ENCODE results near the gene OSGIN1. TPM values are rescaled to one million over a fixed set of nuclear protein-coding genes. Genes with fewer than 3 reads are reported as not detected.
A peak's percentile ranks its signal among the peaks of the same experiment; 100 is the strongest.

Gene OSGIN1
- total and polyA plus RNA-seq, 8 donors: 3.6 to 15.9 (median 3.9) TPM

- Histone ChIP-seq H3K9me3 (no peaks in the 10 kb centered on the region), H3K27ac (no peak overlapping the region), H3K36me3 (peaks cover 0 to 43% (median 13%) of the 10 kb centered on the region in 3 donors), H3K27me3 (no peaks in the 10 kb centered on the region), H3K4me1 (peaks cover 0 to 4% (median 0%) of the 10 kb centered on the region in 3 donors), H3K4me3 (no peak overlapping the region)
- DNase-seq (no peak), FAIRE-seq (no peak), ATAC-seq (no peak)
- intact Hi-C loops (cut with DNase I): no loop called here
- TF ChIP-seq, protein P1, sequence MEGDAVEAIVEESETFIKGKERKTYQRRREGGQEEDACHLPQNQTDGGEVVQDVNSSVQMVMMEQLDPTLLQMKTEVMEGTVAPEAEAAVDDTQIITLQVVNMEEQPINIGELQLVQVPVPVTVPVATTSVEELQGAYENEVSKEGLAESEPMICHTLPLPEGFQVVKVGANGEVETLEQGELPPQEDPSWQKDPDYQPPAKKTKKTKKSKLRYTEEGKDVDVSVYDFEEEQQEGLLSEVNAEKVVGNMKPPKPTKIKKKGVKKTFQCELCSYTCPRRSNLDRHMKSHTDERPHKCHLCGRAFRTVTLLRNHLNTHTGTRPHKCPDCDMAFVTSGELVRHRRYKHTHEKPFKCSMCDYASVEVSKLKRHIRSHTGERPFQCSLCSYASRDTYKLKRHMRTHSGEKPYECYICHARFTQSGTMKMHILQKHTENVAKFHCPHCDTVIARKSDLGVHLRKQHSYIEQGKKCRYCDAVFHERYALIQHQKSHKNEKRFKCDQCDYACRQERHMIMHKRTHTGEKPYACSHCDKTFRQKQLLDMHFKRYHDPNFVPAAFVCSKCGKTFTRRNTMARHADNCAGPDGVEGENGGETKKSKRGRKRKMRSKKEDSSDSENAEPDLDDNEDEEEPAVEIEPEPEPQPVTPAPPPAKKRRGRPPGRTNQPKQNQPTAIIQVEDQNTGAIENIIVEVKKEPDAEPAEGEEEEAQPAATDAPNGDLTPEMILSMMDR (IDR thresholded peaks at IDR 0.05): no peak
- WGBS, 2 donors: 83 to 84% methylated on average over 15 of the region's 15 CpGs
Observed at GRCh38 chr16:83907631-83908250, 45.3 kb upstream of the OSGIN1 start.

DNA sequence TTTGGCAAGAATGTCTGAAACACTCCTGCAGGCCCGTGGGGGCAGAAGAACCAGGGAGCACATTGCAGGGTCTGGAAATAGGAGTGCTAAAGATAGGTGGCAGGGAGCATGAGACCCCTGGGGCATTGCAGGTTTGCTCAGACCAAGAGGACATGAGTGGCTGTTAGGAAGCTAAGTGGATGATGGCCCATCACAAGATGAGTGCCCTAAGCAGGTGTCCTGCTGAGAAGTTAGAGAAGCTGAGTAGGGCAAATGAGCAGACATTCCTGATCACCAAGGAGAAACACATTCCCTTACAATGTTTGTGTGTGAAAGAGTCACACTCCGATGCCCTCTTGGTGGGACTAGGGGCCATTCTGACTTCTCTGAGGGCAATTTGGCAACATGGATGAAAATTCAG is 44.2 kb upstream of the OSGIN1 start:
- TF ChIP-seq, protein P1 (IDR thresholded peaks at IDR 0.05): no peak
- ATAC-seq: no peak
- 77 to 90% methylated on average over 2 of the region's 2 CpGs for WGBS, 2 donors
- no peaks in the 10 kb centered on the region for H3K9me3 ChIP-seq
- H3K4me1 ChIP-seq: no peaks in the 10 kb centered on the region
- H3K27me3 ChIP-seq: no peaks in the 10 kb centered on the region
- H3K4me3 ChIP-seq: no peak overlapping the region
- no peak for DNase-seq
- no peak overlapping the region for H3K27ac ChIP-seq
- FAIRE-seq: no peak
- intact Hi-C loops (cut with DNase I): no loop called here
- peaks cover 0 to 54% (median 15%) of the 10 kb centered on the region in 3 donors for H3K36me3 ChIP-seq

GRCh38 chr16:83911290-83911689 is 41.8 kb upstream of the OSGIN1 start:
- H3K4me1 ChIP-seq: no peaks in the 10 kb centered on the region
- DNase-seq (no peak), FAIRE-seq (no peak), ATAC-seq (no peak)
- WGBS, 2 donors: 93% methylated on average over 10 of the region's 10 CpGs
- intact Hi-C loops (cut with DNase I): no loop called here
- no peak overlapping the region for H3K4me3 ChIP-seq
- H3K27ac ChIP-seq: no peak overlapping the region
- no peaks in the 10 kb centered on the region for H3K27me3 ChIP-seq
- H3K36me3 ChIP-seq: peaks cover 0 to 76% (median 32%) of the 10 kb centered on the region in 3 donors
- TF ChIP-seq, protein P1 (IDR thresholded peaks at IDR 0.05): no peak
- H3K9me3 ChIP-seq: no peaks in the 10 kb centered on the region

DNA sequence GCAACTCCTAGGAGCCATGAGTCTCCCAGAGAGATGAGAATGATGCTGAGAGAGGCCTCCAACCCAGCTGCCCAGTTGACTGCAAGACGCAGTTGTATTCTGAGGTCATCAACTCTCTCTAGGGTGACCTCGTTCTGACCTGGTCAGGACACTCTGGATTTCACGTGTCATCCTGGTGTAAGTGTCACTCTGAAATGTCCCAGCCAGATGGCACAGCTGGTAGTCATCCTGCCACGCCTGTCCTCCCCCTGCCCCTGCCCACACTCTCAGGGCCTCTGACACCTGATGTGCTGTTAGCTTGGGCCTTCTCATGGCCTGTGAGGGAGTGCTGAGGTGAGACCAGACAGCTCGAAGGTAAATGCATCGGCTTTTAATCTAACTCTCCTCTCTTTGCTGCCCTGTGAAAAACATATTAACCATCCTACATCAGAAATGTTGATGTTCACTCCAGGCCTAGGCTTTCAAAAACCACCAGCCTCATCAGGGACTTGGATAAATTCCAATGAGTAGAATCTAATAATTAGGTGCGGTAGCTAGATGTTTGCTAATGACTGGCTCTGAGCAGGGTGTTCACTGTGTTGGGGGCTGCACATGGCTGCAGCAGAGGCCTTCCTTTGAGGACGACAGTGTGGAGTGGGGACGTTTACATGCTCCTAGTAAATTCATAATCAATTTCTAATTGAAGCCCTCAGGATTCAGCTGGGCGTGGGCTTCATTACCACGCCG is 40.4 kb upstream of the OSGIN1 start:
- Histone ChIP-seq H3K27me3 (no peaks in the 10 kb centered on the region), H3K4me3 (no peak overlapping the region), H3K36me3 (peaks cover 0 to 72% (median 31%) of the 10 kb centered on the region in 3 donors), H3K27ac (no peak overlapping the region), H3K4me1 (no peaks in the 10 kb centered on the region), H3K9me3 (no peaks in the 10 kb centered on the region)
- ATAC-seq (peak in 2 of 4 donors; percentile 27 to 30), DNase-seq (no peak), FAIRE-seq (no peak)
- TF ChIP-seq, protein P1 (IDR thresholded peaks at IDR 0.05): no peak
- intact Hi-C loops (cut with DNase I): no loop called here
- 82 to 84% methylated on average over 12 of the region's 12 CpGs for WGBS, 2 donors

GRCh38 chr16:83913245-83913633 is 39.8 kb upstream of the OSGIN1 start:
- peaks cover 0 to 74% (median 28%) of the 10 kb centered on the region in 3 donors for H3K36me3 ChIP-seq
- no peak overlapping the region for H3K27ac ChIP-seq

More at GRCh38 chr16:83913245-83913633, 39.8 kb upstream of the OSGIN1 start:
- DNase-seq: no peak
- ATAC-seq: peak in 2 of 4 donors; percentile 21 to 40
- no peaks in the 10 kb centered on the region for H3K4me1 ChIP-seq
- no peak for FAIRE-seq
- H3K27me3 ChIP-seq: no peaks in the 10 kb centered on the region
- intact Hi-C loops (cut with DNase I): no loop called here
- no peak overlapping the region for H3K4me3 ChIP-seq
- no peaks in the 10 kb centered on the region for H3K9me3 ChIP-seq
- TF ChIP-seq, protein P1 (IDR thresholded peaks at IDR 0.05): no peak
- WGBS, 2 donors: 90 to 91% methylated on average over 15 of the region's 15 CpGs
